LNCaP clone FGC (cell line): ENCODE data around the gene NFAM1.
A peak's percentile ranks its signal among the peaks of the same experiment; 100 is the strongest.

Experiments used
- DNase-seq: peaks from one replicate; pipeline ENCODE4 v3.0.0-alpha.2; 2011; ENCODE audit warnings: low read depth
- H3K4me3 ChIP-seq: 2 replicates; pipeline ENCODE4 v1.5.1; 2011; ENCODE audit warnings: mild to moderate bottlenecking, low read depth, low read length, control low read depth
- TF ChIP-seq, protein P1 (sequence below): IDR thresholded peaks from 2 replicates; pipeline ENCODE4 v1.5.1; 2012; ENCODE audit warnings: mild to moderate bottlenecking; ENCODE audit not compliant: control insufficient read depth, insufficient read depth; ENCODE audit errors: extremely low read depth

NFAM1 gene

DNA sequence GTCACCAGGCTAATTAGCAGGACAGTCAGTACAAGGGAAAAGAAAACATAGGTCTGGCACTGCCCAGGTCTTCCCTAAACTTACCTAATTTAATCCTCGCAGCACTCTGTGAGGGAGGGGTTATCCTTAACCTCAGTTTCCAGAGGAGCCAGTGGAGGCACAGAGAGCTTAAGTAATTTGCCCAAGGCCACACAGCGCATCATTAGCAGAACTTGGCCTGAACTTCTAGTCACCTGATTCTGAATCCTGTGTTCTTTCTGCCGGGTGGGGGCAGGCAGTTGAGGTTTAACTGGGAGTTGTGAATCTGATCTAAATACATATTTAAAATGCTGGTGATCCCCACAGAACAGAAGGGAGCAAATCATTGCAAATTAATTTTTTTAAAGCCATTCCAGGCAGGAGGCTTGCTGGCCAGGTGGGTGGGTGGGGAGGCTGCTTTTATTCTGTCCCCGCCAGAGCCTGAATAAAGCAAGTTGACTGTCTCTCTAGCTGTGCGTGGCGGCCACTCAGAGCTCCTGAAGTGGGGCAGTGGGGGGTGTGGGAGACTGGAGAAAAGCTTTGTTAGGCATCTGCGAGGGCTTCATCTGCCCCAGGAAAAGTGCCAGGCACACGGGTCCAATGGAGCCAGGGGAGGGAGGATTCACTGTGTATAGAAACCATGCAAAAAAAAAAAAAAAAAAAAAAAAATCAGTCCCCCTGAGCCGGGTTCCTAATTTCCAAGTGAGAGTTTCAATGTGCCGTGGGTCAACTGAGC is 66.1 kb downstream of the NFAM1 start:
- no peak overlapping the region for H3K4me3 ChIP-seq
- TF ChIP-seq, protein P1, sequence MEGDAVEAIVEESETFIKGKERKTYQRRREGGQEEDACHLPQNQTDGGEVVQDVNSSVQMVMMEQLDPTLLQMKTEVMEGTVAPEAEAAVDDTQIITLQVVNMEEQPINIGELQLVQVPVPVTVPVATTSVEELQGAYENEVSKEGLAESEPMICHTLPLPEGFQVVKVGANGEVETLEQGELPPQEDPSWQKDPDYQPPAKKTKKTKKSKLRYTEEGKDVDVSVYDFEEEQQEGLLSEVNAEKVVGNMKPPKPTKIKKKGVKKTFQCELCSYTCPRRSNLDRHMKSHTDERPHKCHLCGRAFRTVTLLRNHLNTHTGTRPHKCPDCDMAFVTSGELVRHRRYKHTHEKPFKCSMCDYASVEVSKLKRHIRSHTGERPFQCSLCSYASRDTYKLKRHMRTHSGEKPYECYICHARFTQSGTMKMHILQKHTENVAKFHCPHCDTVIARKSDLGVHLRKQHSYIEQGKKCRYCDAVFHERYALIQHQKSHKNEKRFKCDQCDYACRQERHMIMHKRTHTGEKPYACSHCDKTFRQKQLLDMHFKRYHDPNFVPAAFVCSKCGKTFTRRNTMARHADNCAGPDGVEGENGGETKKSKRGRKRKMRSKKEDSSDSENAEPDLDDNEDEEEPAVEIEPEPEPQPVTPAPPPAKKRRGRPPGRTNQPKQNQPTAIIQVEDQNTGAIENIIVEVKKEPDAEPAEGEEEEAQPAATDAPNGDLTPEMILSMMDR = no peak
- no peak for DNase-seq

DNA sequence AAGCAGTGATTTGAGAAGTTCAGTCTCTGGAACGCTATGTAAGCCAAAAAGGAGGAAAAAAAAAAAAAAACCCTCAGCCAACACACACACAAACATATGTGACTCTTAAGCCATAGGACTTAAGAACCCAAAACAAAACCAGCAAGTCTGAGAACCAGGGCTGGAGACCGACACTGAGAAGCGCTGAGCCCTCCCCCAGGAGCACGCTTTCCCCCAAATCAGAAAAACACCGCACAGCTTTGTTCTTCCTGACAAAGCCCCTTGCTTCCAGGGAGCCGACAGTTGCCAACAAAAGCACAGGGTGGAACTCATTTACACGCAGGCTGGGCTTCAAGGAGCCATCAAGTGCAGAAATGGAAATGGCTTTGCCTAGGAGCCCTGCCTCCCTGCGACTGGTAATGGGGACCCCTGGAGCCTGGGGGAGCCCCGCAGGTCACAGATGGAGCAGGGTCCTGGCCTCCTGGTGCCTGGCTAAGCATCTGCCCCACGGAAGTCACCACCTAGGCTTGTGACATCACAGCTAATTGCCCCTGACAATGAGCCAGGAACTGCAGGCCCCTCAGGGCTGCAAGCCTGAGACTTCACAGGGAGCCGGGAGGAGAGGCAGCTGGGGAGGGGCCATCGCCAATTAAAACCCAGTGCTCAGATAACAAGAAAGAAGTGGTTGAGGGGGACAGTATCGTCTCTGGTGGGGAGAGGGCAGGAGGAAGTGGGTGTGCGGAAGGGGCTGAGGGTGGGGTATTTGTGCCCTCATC is 66.9 kb downstream of the NFAM1 start:
- no peak for DNase-seq
- no peak overlapping the region for H3K4me3 ChIP-seq
- TF ChIP-seq, protein P1 = no peak

DNA sequence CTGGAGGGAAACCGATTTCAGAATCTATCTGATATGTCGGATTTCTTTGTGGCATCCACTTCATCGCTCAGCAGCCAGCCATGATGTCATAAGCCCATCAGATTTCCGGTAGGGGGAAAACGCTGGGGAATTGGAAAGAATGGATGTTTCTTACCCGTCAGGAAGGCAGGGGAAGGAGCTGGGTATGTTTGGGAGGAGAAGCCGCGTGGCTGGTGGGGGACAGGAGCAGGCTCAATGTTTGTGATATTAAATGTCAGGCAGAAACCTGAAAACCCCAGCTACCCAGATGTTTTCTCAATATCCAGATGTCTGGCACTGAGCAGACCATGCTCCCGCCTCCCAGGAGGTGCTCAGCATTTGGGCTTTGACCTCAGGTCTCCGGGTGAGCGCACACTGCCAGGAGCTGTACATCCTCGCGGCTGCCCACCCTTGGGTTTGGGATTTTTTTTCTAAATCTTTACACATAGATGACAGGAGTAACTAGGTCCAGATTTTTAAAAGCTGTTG is 67.5 kb downstream of the NFAM1 start:
- no peak overlapping the region for H3K4me3 ChIP-seq
- TF ChIP-seq, protein P1 = no peak
- no peak for DNase-seq

DNA sequence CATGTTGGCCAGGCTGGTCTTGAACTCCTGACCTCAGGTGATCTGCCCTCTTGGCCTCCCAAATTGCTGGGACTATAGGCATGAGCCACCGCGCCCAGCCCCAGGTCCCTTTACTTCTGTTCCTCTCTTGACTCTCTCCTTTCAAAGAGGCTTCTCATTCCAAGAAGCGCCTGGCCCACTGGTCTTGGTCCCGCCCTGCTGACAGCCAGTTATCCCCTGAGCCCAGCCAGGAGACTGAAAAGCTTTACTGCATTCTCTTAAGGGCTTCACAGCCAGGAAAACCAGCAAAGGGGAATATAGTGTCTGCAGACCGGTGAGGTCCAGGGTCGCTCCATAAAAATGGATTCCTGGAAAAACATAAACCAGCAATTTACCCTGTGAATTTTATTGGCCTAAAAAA is 68.3 kb downstream of the NFAM1 start:
- no peak overlapping the region for H3K4me3 ChIP-seq
- DNase-seq = no peak
- TF ChIP-seq, protein P1 = no peak

DNA sequence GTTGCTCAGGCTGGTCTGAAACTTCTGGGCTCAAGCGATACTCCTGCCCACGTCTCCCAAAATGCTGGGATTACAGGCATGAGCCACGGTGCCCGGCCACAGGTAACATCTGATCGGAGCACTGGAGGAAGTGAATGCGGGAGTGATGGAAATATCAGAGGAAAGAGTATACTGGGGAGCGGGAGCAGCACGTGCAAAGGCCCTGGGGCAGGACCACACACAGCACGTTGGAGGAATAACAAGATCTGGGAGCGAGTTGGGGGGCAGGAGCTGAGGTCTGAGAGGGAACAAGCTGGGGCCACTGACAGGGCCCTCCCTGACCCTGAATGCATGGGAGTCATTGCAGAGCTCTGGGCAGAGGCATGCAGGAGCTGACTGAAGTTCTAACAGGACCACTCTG is 70.7 kb downstream of the NFAM1 start:
- H3K4me3 ChIP-seq = no peak overlapping the region
- TF ChIP-seq, protein P1 = no peak
- DNase-seq = no peak

DNA sequence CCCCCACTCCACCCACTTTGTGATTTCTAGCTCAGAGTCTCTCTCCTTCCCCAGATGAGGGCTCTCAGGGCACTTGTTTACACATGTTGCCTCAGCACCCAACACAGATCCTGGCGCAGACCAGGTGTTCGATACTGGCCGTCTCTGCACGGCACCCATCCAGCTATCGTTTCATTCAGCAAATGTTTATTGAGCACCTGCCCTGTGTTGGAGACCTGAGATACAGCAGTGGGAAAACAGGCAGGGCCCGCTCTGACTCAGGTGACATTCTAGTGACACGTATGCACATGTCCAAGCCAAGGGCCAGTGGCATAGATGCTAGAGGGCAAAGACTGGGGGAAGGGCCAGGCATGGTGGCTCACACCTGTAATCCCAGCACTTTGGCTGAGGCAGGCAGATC is 71.9 kb downstream of the NFAM1 start:
- DNase-seq = peak; percentile 32
- TF ChIP-seq, protein P1 = no peak

More for the DNA sequence above, 71.9 kb downstream of the NFAM1 start:
- no peak overlapping the region for H3K4me3 ChIP-seq
